ENCODE measurements around the gene SSTR3.

GRCh38 chr22:37156686-37157435, 55.4 kb downstream of the SSTR3 start:
- TF ChIP-seq CTCF (IDR thresholded peaks at IDR 0.05) (no peak), POLR2AphosphoS5 (IDR thresholded peaks at IDR 0.05; ENCODE audit: low read depth, low read length) (no peak), REST (IDR thresholded peaks at IDR 0.05; ENCODE audit: insufficient read depth in 1 of 2, low read depth in 2 of 2, low read length in 1 of 2) (no peak), SIN3A (IDR thresholded peaks at IDR 0.05; ENCODE audit: borderline replicate concordance, insufficient read depth, low read depth, low read length) (no peak)

All from Panc1 (cell line).